ENCODE data around the gene SLC17A1. TPM values are rescaled to one million over a fixed set of nuclear protein-coding genes. Genes with fewer than 3 reads are reported as not detected.

Gene SLC17A1
- total and polyA plus RNA-seq, 8 donors, result 0.16 TPM; not detected in 7

DNA sequence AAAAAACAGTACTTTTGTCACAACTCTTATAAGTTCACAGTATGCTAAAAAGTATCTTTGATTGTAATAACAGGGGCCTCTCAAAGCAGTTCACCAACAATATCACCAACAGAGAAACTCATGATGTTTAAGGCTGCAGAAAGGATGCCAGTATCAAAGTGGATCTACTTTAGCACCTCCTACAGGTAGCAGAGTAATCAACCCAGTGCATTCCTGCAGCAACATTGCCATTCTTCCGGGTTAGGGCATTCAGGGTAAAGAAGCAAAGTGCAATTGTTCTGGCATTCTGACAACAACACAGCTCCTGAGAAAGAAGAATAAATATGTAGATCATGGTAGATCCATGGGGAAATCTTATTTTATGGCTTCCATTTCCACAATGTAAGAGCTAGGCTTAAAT lies 84.9 kb downstream of the SLC17A1 start:
- WGBS, 2 donors, result 62 to 70% methylated on average over 1 of the region's 1 CpG

DNA sequence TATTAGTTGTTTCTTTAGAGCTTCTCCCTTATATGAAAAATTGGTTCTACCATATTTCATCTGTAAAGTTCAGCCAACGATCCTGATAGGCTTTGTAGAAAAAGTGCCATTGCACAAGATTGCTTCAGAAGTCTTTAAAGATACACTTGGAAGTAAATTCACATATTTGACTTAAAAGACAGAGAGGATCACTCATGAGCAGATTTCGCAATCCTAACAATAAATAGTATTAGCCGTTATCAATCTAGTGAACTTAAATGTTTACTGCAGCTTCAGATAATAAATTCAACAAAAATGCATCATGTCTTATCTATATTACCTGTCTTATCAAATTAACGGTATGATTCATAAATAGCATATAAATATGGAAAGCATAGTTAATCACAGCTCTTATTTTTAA lies 86.0 kb downstream of the SLC17A1 start:
- WGBS, 2 donors, result 57 to 68% methylated on average over 4 of the region's 4 CpGs
- Histone ChIP-seq H3K4me1 (no peaks in the 10 kb centered on the region), H3K36me3 (no peaks in the 10 kb centered on the region), H3K9me3 (no peaks in the 10 kb centered on the region), H3K4me3 (no peak overlapping the region), H3K27me3 (no peaks in the 10 kb centered on the region), H3K27ac (no peak overlapping the region)
- intact Hi-C loops (cut with DNase I), result no loop called here
- TF ChIP-seq, protein P1, sequence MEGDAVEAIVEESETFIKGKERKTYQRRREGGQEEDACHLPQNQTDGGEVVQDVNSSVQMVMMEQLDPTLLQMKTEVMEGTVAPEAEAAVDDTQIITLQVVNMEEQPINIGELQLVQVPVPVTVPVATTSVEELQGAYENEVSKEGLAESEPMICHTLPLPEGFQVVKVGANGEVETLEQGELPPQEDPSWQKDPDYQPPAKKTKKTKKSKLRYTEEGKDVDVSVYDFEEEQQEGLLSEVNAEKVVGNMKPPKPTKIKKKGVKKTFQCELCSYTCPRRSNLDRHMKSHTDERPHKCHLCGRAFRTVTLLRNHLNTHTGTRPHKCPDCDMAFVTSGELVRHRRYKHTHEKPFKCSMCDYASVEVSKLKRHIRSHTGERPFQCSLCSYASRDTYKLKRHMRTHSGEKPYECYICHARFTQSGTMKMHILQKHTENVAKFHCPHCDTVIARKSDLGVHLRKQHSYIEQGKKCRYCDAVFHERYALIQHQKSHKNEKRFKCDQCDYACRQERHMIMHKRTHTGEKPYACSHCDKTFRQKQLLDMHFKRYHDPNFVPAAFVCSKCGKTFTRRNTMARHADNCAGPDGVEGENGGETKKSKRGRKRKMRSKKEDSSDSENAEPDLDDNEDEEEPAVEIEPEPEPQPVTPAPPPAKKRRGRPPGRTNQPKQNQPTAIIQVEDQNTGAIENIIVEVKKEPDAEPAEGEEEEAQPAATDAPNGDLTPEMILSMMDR (IDR thresholded peaks at IDR 0.05), result no peak
- FAIRE-seq (no peak), ATAC-seq (no peak), DNase-seq (no peak)

More for the DNA sequence above, 84.9 kb downstream of the SLC17A1 start:
- Histone ChIP-seq H3K4me1 (no peaks in the 10 kb centered on the region), H3K27me3 (no peaks in the 10 kb centered on the region), H3K36me3 (no peaks in the 10 kb centered on the region), H3K27ac (no peak overlapping the region), H3K9me3 (no peaks in the 10 kb centered on the region), H3K4me3 (no peak overlapping the region)
- DNase-seq (no peak), FAIRE-seq (no peak), ATAC-seq (no peak)
- TF ChIP-seq, protein P1 (IDR thresholded peaks at IDR 0.05), result no peak
- intact Hi-C loops (cut with DNase I), result no loop called here

DNA sequence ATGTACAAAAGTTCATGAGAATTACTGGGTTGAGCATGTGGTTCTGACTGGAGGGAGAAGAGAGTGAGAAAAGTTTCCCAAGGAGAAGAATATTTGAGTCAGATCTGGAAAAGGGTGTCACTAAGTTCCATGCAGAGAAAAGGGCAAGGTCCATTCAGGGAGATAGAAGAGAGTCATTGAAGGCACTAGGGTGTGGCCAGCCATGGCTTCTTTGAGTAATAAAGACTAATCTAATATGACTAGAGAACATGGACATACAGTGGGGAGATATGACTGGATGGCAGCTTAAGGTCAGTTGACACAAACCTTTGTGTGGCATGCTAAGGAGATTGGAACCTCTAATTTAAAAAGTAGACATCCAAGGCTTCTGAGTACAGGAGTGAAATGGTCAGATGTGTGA lies 88.0 kb downstream of the SLC17A1 start:
- no peak overlapping the region for H3K27ac ChIP-seq
- H3K4me3 ChIP-seq, result no peak overlapping the region
- no peaks in the 10 kb centered on the region for H3K4me1 ChIP-seq
- no peaks in the 10 kb centered on the region for H3K27me3 ChIP-seq
- intact Hi-C loops (cut with DNase I), result no loop called here
- ATAC-seq (no peak), DNase-seq (no peak), FAIRE-seq (no peak)
- no peaks in the 10 kb centered on the region for H3K36me3 ChIP-seq
- TF ChIP-seq, protein P1 (IDR thresholded peaks at IDR 0.05), result no peak
- H3K9me3 ChIP-seq, result no peaks in the 10 kb centered on the region

DNA sequence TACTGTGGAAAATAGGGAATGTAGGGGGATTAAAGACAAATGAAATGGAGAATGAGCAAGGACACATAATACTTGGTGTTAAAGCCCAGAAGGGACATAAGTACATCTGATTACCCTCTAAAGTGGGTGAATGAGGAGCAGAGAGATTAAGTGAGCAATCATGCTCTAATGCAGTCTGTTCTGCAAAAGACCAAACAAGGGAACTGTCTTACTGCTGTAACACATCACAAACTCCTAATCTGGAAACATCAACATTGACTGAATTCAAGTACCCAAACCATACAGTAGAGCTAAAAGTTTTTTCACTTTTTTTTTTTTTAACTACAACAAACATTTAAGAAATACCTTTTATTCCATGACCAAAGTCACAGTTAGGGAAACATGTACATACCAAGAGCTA lies 96.6 kb downstream of the SLC17A1 start:
- DNase-seq (no peak), FAIRE-seq (no peak), ATAC-seq (no peak)
- intact Hi-C loops (cut with DNase I), result no loop called here
- no peaks in the 10 kb centered on the region for H3K36me3 ChIP-seq
- H3K27ac ChIP-seq, result no peak overlapping the region
- H3K4me1 ChIP-seq, result no peaks in the 10 kb centered on the region
- no peak overlapping the region for H3K4me3 ChIP-seq
- no peaks in the 10 kb centered on the region for H3K27me3 ChIP-seq
- TF ChIP-seq, protein P1 (IDR thresholded peaks at IDR 0.05), result no peak
- H3K9me3 ChIP-seq, result no peaks in the 10 kb centered on the region

Other genes starting within 250 kb of the SLC17A1 start
- gene SCGN, start 179.8 kb downstream of the SLC17A1 start, total RNA-seq, result 10 to 100 TPM; 13.4 to 63.2 (median 26.3) TPM
- gene SCGN, start 179.8 kb downstream of the SLC17A1 start, polyA plus RNA-seq, result 100 to 1,000 TPM in 1 of 2 donors, 10 to 100 TPM in 1; 32.3 to 224 TPM
- 10 to 100 TPM in 2 of 6 donors, 1 to 10 TPM in 4; 5.2 to 19.6 (median 8.0) TPM for gene SLC17A4, start 77.3 kb downstream of the SLC17A1 start, total RNA-seq
- gene SLC17A4, start 77.3 kb downstream of the SLC17A1 start, polyA plus RNA-seq, result 10 to 100 TPM; 15.3 to 28.6 TPM
- gene SLC17A3, start 42.2 kb upstream of the SLC17A1 start, total RNA-seq, result not detected
- gene SLC17A3, start 42.2 kb upstream of the SLC17A1 start, polyA plus RNA-seq, result under 1 TPM in 1 of 2 donors, not detected in 1; 0.02 TPM
- under 1 TPM in 2 of 6 donors, not detected in 4; 0.20 to 0.21 TPM for gene SLC17A2, start 98.6 kb upstream of the SLC17A1 start, total RNA-seq
- gene SLC17A2, start 98.6 kb upstream of the SLC17A1 start, polyA plus RNA-seq, result under 1 TPM in 1 of 2 donors, not detected in 1; 0.05 TPM
- 1 to 10 TPM; 1.5 to 5.8 (median 2.3) TPM for gene TRIM38, start 130.8 kb upstream of the SLC17A1 start, total RNA-seq
- gene TRIM38, start 130.8 kb upstream of the SLC17A1 start, polyA plus RNA-seq, result 1 to 10 TPM; 2.4 to 2.9 TPM

All from pancreas (tissue), 10 donors.